Astrocyte (in vitro differentiated cells and primary cell): Measurements from ENCODE around the gene NR2F2. TPM values are rescaled to one million over a fixed set of nuclear protein-coding genes. Genes with fewer than 3 reads are reported as not detected.

Source experiments
- DNase-seq: peaks from one replicate; pipeline ENCODE4 v3.0.0-alpha.2; 2010; ENCODE audit warnings: low read depth
- FAIRE-seq: peaks from 2 replicates; lab custom pipeline; 2011; peaks lifted over from hg19 to GRCh38; lab: Jason Lieb, UNC
- H2AFZ ChIP-seq: 2 replicates; pipeline ENCODE4 v1.6.0; 2012; ENCODE audit warnings: low read depth, low read length, inconsistent platforms
- H3K27ac ChIP-seq: 2 replicates; pipeline ENCODE4 v1.5.1; 2011; ENCODE audit warnings: low read depth, low read length, inconsistent platforms
- H3K27me3 ChIP-seq: 2 replicates; pipeline ENCODE4 v1.6.0; 2011; ENCODE audit warnings: low read length, inconsistent platforms; ENCODE audit not compliant: insufficient read depth
- H3K36me3 ChIP-seq: 2 replicates; pipeline ENCODE4 v1.5.1; 2011; ENCODE audit warnings: low read length, inconsistent platforms; ENCODE audit not compliant: insufficient read depth
- H3K4me1 ChIP-seq: 2 replicates; pipeline ENCODE4 v1.5.1; 2011; ENCODE audit warnings: low read length, inconsistent platforms; ENCODE audit not compliant: insufficient read depth
- H3K4me2 ChIP-seq: 2 replicates; pipeline ENCODE4 v1.6.0; 2012; ENCODE audit warnings: low read length, inconsistent platforms
- H3K4me3 ChIP-seq: 2 replicates; pipeline ENCODE4 v1.5.1; 2011; ENCODE audit warnings: low read depth, mild to moderate bottlenecking, low read length, inconsistent platforms; ENCODE audit not compliant: insufficient read depth
- H3K79me2 ChIP-seq: 2 replicates; pipeline ENCODE4 v1.6.0; 2012; ENCODE audit warnings: mild to moderate bottlenecking, low read length, inconsistent platforms; ENCODE audit not compliant: insufficient read depth
- H3K9ac ChIP-seq: 2 replicates; pipeline ENCODE4 v1.6.0; 2012; ENCODE audit warnings: mild to moderate bottlenecking, low read length, inconsistent platforms
- H3K9me3 ChIP-seq: 2 replicates; pipeline ENCODE4 v1.5.1; 2012; ENCODE audit warnings: low read depth, mild to moderate bottlenecking, low read length, inconsistent platforms; ENCODE audit not compliant: insufficient read depth
- H4K20me1 ChIP-seq: 2 replicates; pipeline ENCODE4 v1.6.0; 2012; ENCODE audit warnings: low read length, inconsistent platforms; ENCODE audit not compliant: insufficient read depth
- H3K27ac Mint-ChIP-seq: one replicate; pipeline ENCODE4 v1.8.0; 2021; ENCODE audit warnings: mild to moderate bottlenecking, mixed read lengths; ENCODE audit not compliant: unreplicated experiment
- H3K27me3 Mint-ChIP-seq: one replicate; pipeline ENCODE4 v1.8.0; 2021; ENCODE audit warnings: low read depth, mixed read lengths; ENCODE audit not compliant: unreplicated experiment
- H3K36me3 Mint-ChIP-seq: one replicate; pipeline ENCODE4 v1.8.0; 2021; ENCODE audit warnings: low read depth, mixed read lengths; ENCODE audit not compliant: unreplicated experiment
- H3K4me1 Mint-ChIP-seq: one replicate; pipeline ENCODE4 v1.8.0; 2021; ENCODE audit warnings: low read depth, mixed read lengths; ENCODE audit not compliant: unreplicated experiment
- H3K4me3 Mint-ChIP-seq: one replicate; pipeline ENCODE4 v1.8.0; 2021; ENCODE audit warnings: mild to moderate bottlenecking, moderate library complexity, mixed read lengths; ENCODE audit not compliant: unreplicated experiment
- H3K9me3 Mint-ChIP-seq: one replicate; pipeline ENCODE4 v1.8.0; 2021; ENCODE audit warnings: mild to moderate bottlenecking, mixed read lengths; ENCODE audit not compliant: unreplicated experiment
- CTCF ChIP-seq: IDR thresholded peaks from 2 replicates; pipeline ENCODE4 v1.5.1; 2011; ENCODE audit warnings: low read depth, mild to moderate bottlenecking, inconsistent platforms, low read length, moderate library complexity; ENCODE audit not compliant: insufficient read depth
- EZH2 ChIP-seq: IDR thresholded peaks from 2 replicates; pipeline ENCODE4 v1.6.1; 2012; ENCODE audit warnings: mild to moderate bottlenecking, low read length, inconsistent platforms; ENCODE audit not compliant: insufficient read depth
- total RNA-seq: library from RNA; stranded (reverse); gene quantifications from 2 replicates; pipeline ENCODE4 v1.2.1, GENCODE V29; 2021

The NR2F2 gene
- total RNA-seq, 1 donor from 2014 or later, result 75.8 TPM

GRCh38 chr15:96326328-96327154, 4.0 kb upstream of the NR2F2 start:
- FAIRE-seq (no peak), DNase-seq (peak; percentile 58)
- no peak for TF ChIP-seq EZH2
- no peak for TF ChIP-seq CTCF
- Histone ChIP-seq H2AFZ (no peak overlapping the region), H4K20me1 (peaks cover 3% of the 10 kb centered on the region), H3K4me3 (peak overlapping the region; percentile 85), H3K79me2 (peaks cover 94% of the 10 kb centered on the region), H3K4me2 (peak overlapping the region; percentile 85), H3K27me3 (no peaks in the 10 kb centered on the region), H3K9ac (peak overlapping the region; percentile 91), H3K9me3 (no peaks in the 10 kb centered on the region), H3K27ac (peak overlapping the region; percentile 85), H3K36me3 (no peaks in the 10 kb centered on the region), H3K4me1 (peaks cover 38% of the 10 kb centered on the region)
- Mint-ChIP-seq H3K4me3 (peak overlapping the region; percentile 98), H3K36me3 (peaks cover 5% of the 10 kb centered on the region), H3K4me1 (peaks cover 15% of the 10 kb centered on the region), H3K9me3 (no peaks in the 10 kb centered on the region), H3K27ac (peak overlapping the region; percentile 96), H3K27me3 (peaks cover 34% of the 10 kb centered on the region)

GRCh38 chr15:96327155-96327741, 3.3 kb upstream of the NR2F2 start:
- H3K27ac ChIP-seq, result peak overlapping the region; percentile 85
- peak overlapping the region; percentile 85 for H3K4me2 ChIP-seq
- H3K9ac ChIP-seq, result peak overlapping the region; percentile 91
- Mint-ChIP-seq H3K27ac (peak overlapping the region; percentile 96), H3K4me3 (peak overlapping the region; percentile 98), H3K9me3 (no peaks in the 10 kb centered on the region), H3K27me3 (peaks cover 33% of the 10 kb centered on the region), H3K4me1 (peaks cover 15% of the 10 kb centered on the region), H3K36me3 (peaks cover 7% of the 10 kb centered on the region)
- no peaks in the 10 kb centered on the region for H3K9me3 ChIP-seq
- H2AFZ ChIP-seq, result no peak overlapping the region
- no peaks in the 10 kb centered on the region for H3K27me3 ChIP-seq
- FAIRE-seq (peak; percentile 70), DNase-seq (peak; percentile 90)
- H3K4me3 ChIP-seq, result peak overlapping the region; percentile 85
- TF ChIP-seq EZH2, result no peak
- peak; percentile 73 for TF ChIP-seq CTCF
- H3K4me1 ChIP-seq, result peaks cover 33% of the 10 kb centered on the region
- peaks cover 94% of the 10 kb centered on the region for H3K79me2 ChIP-seq
- no peaks in the 10 kb centered on the region for H3K36me3 ChIP-seq
- H4K20me1 ChIP-seq, result peaks cover 8% of the 10 kb centered on the region
